Breast epithelium (tissue), 4 donors: ENCODE data around the gene VPS13C. TPM values are rescaled to one million over a fixed set of nuclear protein-coding genes. Genes with fewer than 3 reads are reported as not detected.
"Not testable (repeated sequence)": the region's sequence is repeated elsewhere in the genome, so short reads cannot be mapped to it uniquely, and the experiment has no call there.

ENCODE experiments used
- DNase-seq, 2 donors: peaks; one replicate each; pipeline ENCODE4 v3.0.0-alpha.2; 2019; ENCODE audit warnings: low spot score in 2 of 2
- H3K27ac ChIP-seq, 2 donors: fragments of 200-600 bp; sonication (generic) in 1 of 2; one replicate each; pipeline ENCODE4 v1.5.1; 2016 to 2019; ENCODE audit warnings: mild to moderate bottlenecking in 1 of 2
- H3K27me3 ChIP-seq, 2 donors: fragments of 200-600 bp; sonication (generic) in 1 of 2; one replicate each; pipeline versions ENCODE4 v1.5.1 to v1.6.0; 2017 to 2019; ENCODE audit warnings: control low read depth in 1 of 2, mild to moderate bottlenecking in 1 of 2
- H3K36me3 ChIP-seq: fragments of 200-600 bp; one replicate; pipeline ENCODE4 v1.5.1; 2019
- H3K4me1 ChIP-seq, 2 donors: fragments of 200-600 bp; sonication (generic); one replicate each; pipeline ENCODE4 v1.5.1; 2016 to 2019; ENCODE audit warnings: control low read depth in 1 of 2
- H3K4me3 ChIP-seq, 3 donors: fragments of 200-600 bp; sonication (generic); 1 replicate in 2 of 3; 2 replicates in 1 of 3; pipeline ENCODE4 v1.5.1; 2016 to 2019; ENCODE audit warnings: mild to moderate bottlenecking in 3 of 3, moderate library complexity in 2 of 3
- H3K9me3 ChIP-seq, 2 donors: fragments of 200-600 bp; sonication (generic) in 1 of 2; one replicate each; pipeline ENCODE4 v1.5.1; 2016 to 2019; ENCODE audit warnings: control low read depth in 1 of 2
- CTCF ChIP-seq, 3 donors: fragments of 450-650 bp; IDR thresholded peaks; one replicate each; pipeline ENCODE4 v1.5.1; 2016 to 2017; ENCODE audit warnings: antibody characterized with exemption in 3 of 3, mild to moderate bottlenecking in 3 of 3, moderate library complexity in 3 of 3
- POLR2A ChIP-seq: fragments of 450-650 bp; IDR thresholded peaks from one replicate; pipeline ENCODE4 v1.6.1; 2016; ENCODE audit warnings: antibody characterized with exemption, mild to moderate bottlenecking, moderate library complexity
- POLR2AphosphoS5 ChIP-seq, 3 donors: sonication (generic); formaldehyde crosslinking; IDR thresholded peaks; one replicate each; pipeline ENCODE4 v1.6.1; 2017; ENCODE audit warnings: antibody characterized with exemption in 3 of 3
- intact Hi-C: fragments of 100-400 bp; cut with DNase I; formaldehyde crosslinking; loops from one replicate; pipeline ENCODE4 v1.15.1; 2023; ENCODE audit warnings: low total_unique reads
- total RNA-seq, 3 donors: library from RNA; depleted of rRNA; stranded (reverse); fragments of >200 nt; gene quantifications; one replicate each; pipeline ENCODE4 v1.1.0, GENCODE V29; 2016

The VPS13C gene
- total RNA-seq, 3 donors from 2014 or later: 94.4 to 140 (median 117) TPM

GRCh38 chr15:62021991-62022600 is 38.2 kb downstream of the VPS13C start:
- intact Hi-C loops: no loop called here

GRCh38 chr15:62020576-62021160 is 39.6 kb downstream of the VPS13C start:
- H3K27ac ChIP-seq: no peak overlapping the region
- no peak for DNase-seq
- H3K27me3 ChIP-seq: no peaks in the 10 kb centered on the region
- H3K4me1 ChIP-seq: no peaks in the 10 kb centered on the region
- H3K9me3 ChIP-seq: no peaks in the 10 kb centered on the region
- intact Hi-C loops: no loop called here
- no peaks in the 10 kb centered on the region for H3K36me3 ChIP-seq
- no peak for TF ChIP-seq POLR2A
- TF ChIP-seq POLR2AphosphoS5 (IDR thresholded peaks at IDR 0.05): no peak
- TF ChIP-seq CTCF (IDR thresholded peaks at IDR 0.05): no peak
- H3K4me3 ChIP-seq: no peak overlapping the region

More at GRCh38 chr15:62021991-62022600, 38.2 kb downstream of the VPS13C start:
- Histone ChIP-seq H3K4me3 (no peak overlapping the region), H3K27me3 (no peaks in the 10 kb centered on the region), H3K4me1 (no peaks in the 10 kb centered on the region), H3K9me3 (no peaks in the 10 kb centered on the region), H3K36me3 (no peaks in the 10 kb centered on the region), H3K27ac (no peak overlapping the region)
- no peak for TF ChIP-seq POLR2AphosphoS5 (IDR thresholded peaks at IDR 0.05)
- TF ChIP-seq CTCF (IDR thresholded peaks at IDR 0.05): no peak
- TF ChIP-seq POLR2A: no peak
- DNase-seq: no peak

- H3K36me3 ChIP-seq, intact Hi-C loops, H3K4me3 ChIP-seq, H3K9me3 ChIP-seq, H3K27ac ChIP-seq, H3K27me3 ChIP-seq, H3K4me1 ChIP-seq, DNase-seq: not testable (repeated sequence)
Measured at GRCh38 chr15:62005354-62005753, 54.9 kb downstream of the VPS13C start.

- no peaks in the 10 kb centered on the region for H3K27me3 ChIP-seq
- TF ChIP-seq POLR2AphosphoS5 (IDR thresholded peaks at IDR 0.05) (no peak), POLR2A (no peak), CTCF (IDR thresholded peaks at IDR 0.05) (no peak)
- no peak overlapping the region for H3K4me3 ChIP-seq
- H3K9me3 ChIP-seq: no peaks in the 10 kb centered on the region
- no peak for DNase-seq
- H3K36me3 ChIP-seq: no peaks in the 10 kb centered on the region
- intact Hi-C loops: no loop called here
- no peak overlapping the region for H3K27ac ChIP-seq
- H3K4me1 ChIP-seq: no peaks in the 10 kb centered on the region
Measured at GRCh38 chr15:61997786-61998185, 62.5 kb downstream of the VPS13C start.

- Histone ChIP-seq H3K9me3 (no peaks in the 10 kb centered on the region), H3K36me3 (no peaks in the 10 kb centered on the region), H3K27ac (no peak overlapping the region), H3K4me3 (no peak overlapping the region), H3K27me3 (no peaks in the 10 kb centered on the region), H3K4me1 (no peaks in the 10 kb centered on the region)
- no peak for DNase-seq
- intact Hi-C loops: no loop called here
- TF ChIP-seq POLR2A (no peak), CTCF (IDR thresholded peaks at IDR 0.05) (no peak), POLR2AphosphoS5 (IDR thresholded peaks at IDR 0.05) (no peak)
Measured at GRCh38 chr15:61996056-61996635, 64.1 kb downstream of the VPS13C start.
